Posterior vena cava (tissue), 2 donors: ENCODE results near the gene CCDC27. TPM values are rescaled to one million over a fixed set of nuclear protein-coding genes. Genes with fewer than 3 reads are reported as not detected.
A peak's percentile ranks its signal among the peaks of the same experiment; 100 is the strongest.

Source experiments
- DNase-seq: peaks from one replicate; pipeline ENCODE4 v3.0.0-alpha.2; 2020; ENCODE audit warnings: low spot score
- intact Hi-C, 2 donors: fragments of 100-400 bp; cut with DNase I; formaldehyde crosslinking; loops; one replicate each; pipeline versions ENCODE4 v1.14.1 to v1.14.2; 2022 to 2023
- total RNA-seq, 2 donors: library from RNA; stranded (reverse); fragmentation: NEBNext Ultra II Directional; extraction: Animal tissue kit (Norgen Biotek cat#: 25700); gene quantifications; one replicate each; pipeline ENCODE4 v1.2.1, GENCODE V29; 2021
- donor health status: DM: yes; HTN: yes; CAD: no.
- donor health status: DM: yes; HTN: yes; CAD: no.

Gene CCDC27
- total RNA-seq, 2 donors from 2014 or later, result not detected

DNA sequence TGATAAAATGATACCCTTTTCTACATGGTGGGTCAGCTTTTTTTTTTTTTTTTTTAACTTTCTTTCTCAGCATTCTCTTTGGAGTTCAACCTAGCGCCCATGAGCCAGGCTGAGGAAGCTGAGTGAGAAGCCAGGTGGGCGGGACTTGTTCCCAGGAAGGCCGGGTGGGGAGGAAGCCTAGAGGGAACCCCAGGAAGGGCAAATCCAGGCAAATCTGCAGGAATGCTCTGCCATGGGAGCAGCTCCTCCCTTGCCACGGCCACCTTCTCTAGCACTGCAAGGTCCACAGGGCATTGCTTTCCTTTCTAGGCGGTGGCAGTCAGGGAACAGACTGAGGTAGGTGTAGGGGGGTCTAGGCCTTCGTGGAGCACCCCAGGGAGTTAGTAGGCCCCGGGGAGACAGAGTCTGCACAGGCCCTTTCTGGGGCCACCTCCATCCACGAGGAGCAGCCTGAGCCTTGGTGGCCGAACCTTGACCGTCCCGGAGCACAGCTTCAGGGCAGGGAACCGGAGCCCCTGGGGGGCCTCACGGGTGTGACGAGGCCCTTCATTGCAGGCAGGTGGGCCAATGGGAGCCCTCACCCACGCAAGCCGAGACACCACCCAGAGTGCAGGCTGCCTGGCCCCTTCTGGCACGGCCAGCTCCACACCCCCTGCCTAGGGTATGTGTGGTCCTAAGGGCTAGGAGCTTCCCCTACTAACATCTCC, 18.2 kb upstream of the CCDC27 start:
- intact Hi-C loops, result loop anchor here in 1 of 2 donors (1.0 kb wide), 1 partner anchor 43 kb away; no protein-coding TSS in a partner anchor
- no peak for DNase-seq

DNA sequence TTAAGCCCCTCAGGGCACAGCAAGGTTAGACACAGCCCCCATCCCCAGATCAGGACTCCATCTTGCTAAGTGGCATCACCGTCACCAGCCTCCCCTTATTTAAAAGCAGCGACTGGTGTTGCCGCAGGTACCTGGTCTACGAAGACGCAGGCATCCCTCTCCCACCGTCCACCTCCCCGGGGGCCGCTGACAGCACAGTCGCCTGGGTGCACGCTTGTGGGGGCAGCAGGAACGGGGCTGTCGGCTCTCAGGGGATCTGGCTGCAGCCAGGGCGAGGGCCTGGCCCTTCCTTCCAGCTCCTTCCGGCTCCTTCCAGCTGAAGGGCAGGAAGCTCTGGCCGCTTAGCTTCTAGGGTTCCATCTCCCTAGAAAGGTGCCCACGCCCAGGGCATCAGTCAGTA, 17.6 kb upstream of the CCDC27 start:
- intact Hi-C loops, result loop anchor here in 1 of 2 donors (1.0 kb wide), 1 partner anchor 43 kb away; no protein-coding TSS in a partner anchor

DNA sequence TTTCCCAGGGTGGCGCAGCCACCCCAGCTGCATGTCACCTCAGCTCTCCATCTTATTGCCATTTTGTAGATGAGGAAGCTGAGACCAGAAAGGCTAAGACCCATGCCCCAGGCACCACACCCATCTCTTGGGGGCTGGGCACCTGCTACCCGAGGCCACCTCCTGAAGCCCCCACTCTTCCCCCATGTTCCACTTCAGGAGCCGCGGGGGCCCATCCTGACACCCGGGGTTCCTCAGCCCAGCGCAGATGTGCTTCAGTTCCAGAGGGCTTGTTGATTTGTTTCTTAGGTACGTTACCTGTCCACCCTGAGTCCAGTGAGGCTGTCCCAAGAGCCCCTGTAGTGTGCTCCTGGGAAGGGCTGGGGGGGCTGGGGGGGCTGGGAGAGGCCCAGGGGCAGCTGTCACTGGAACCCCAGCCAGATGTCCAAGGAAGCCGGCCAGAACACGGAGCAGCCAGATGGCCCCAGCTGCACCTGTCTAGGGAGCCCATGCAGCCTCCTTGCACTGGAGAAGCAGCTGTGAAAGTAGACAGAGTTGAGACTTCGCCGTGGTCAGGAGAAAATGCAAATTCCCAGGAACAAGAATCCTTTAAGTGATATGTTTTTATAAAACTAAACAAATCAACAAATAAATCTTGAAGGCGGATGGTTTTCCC, 17.1 kb upstream of the CCDC27 start:
- intact Hi-C loops, result no loop called here
- no peak for DNase-seq

More for the DNA sequence above, 17.6 kb upstream of the CCDC27 start:
- DNase-seq, result no peak

DNA sequence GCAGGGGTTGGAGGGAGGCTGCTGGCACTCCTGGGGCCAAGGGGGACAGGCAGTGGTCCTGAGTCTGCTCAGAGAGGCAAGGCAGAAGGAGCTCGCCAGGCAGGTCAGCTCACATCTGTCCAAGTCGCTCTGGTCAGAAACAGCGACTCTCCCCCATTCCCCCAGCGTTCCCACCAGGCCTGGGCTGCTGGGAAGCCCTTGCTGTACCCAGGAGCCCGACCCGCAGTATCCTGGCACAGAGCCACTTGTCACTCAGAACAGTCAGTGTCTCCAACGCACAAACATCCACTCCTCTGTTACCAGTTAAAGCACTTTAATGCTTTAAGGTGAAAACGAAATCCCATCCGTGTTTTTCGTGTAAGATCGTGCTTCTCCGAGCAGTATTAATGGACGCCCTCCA, 16.6 kb upstream of the CCDC27 start:
- intact Hi-C loops, result no loop called here
- DNase-seq, result no peak

DNA sequence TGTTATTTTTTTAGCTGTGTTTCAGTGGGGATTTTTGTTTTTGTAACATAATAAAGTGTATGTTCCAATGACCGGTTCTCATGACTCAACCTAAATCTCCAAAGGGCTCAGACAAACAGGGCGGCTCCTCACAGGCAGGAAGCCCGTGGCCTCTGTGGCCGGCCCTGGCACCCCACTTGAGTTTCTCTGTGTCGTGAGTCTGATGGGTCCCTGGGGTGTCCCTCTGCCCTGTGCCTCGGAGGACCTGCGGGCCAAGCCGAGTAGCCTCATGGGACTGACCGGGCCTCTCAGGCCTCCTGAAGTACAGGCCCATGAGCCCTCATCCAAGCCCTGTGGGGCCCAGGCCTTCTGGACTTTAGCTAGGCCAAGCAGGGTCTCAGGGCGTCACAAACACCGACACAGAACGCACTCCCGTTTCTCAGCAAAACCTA, 16.1 kb upstream of the CCDC27 start:
- intact Hi-C loops, result no loop called here
- no peak for DNase-seq

DNA sequence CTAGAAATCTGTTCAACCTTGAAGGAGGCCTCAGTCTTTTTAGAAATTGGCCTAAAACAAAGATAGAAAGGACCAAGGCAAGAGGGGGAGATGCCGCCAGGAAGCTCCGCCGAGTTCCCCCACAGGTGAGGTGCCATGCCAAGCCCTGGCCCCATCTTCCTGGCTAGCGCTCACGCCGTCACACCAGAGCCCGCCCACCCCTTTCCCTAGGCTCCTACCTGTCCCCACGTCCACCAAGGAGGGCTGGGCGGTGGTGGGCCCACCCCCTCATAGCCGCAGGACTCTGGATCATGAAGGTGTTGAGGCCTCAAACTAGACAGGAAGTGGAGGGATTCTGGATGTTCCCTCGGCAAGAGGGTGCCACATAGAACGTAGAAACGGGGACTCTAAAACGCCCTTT, 15.5 kb upstream of the CCDC27 start:
- no peak for DNase-seq
- intact Hi-C loops, result no loop called here

DNA sequence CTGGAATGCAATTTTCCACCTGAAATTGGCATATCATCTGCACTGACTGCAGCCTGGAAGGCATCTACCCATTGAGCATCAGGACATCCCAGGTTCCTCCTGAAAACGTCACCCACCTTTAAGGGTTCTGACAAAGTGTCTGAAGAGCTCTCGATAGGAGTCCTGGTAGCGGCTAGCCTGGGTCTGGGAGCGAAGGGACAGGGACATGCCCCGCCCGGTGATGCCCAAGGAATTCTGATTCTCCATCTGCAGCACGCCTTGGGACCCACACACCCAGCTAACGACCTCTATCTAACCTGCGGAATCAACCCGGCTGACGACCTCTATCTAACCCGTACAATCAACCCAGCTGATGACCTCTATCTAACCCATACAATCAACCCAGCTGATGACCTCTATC, 13.3 kb upstream of the CCDC27 start:
- no peak for DNase-seq
- intact Hi-C loops, result no loop called here

DNA sequence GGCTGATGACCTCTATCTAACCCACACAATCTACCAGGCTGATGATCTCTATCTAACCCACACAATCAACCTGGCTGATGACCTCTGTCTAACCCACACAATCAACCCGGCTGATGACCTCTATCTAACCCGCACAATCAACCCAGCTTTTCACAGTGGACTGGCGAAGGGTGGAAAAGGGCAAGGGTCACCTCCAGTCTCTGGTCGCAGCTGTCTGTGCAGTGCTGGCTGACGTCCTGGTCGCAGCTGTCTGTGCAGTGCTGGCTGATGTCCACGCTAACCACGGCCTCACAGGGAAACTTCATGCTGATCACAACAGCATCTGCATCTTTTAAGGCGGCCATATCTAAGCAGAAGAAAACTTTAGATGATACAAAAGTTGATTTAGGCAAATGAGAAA, 12.2 kb upstream of the CCDC27 start:
- intact Hi-C loops, result no loop called here
- no peak for DNase-seq

DNA sequence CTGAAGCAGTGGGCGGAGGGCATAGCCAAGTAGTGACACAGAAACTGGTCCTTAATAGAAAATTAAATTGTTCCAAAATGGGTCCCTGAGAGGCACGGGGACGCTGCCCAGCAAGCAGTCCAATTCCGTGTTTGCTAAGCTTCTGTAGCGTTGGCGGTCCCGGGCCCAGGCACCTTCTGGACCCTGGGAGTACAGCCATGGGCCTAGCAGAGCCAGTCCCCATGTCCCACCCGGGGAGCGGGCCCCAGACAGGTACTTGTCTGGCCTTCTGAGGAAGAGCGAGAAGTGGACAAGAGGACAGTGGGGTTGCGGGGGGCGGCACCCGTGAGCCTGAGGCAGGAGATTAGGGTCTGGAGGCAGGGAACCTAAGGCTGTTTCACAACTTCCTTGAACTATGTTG, 11.5 kb upstream of the CCDC27 start:
- no peak for DNase-seq
- intact Hi-C loops, result no loop called here

DNA sequence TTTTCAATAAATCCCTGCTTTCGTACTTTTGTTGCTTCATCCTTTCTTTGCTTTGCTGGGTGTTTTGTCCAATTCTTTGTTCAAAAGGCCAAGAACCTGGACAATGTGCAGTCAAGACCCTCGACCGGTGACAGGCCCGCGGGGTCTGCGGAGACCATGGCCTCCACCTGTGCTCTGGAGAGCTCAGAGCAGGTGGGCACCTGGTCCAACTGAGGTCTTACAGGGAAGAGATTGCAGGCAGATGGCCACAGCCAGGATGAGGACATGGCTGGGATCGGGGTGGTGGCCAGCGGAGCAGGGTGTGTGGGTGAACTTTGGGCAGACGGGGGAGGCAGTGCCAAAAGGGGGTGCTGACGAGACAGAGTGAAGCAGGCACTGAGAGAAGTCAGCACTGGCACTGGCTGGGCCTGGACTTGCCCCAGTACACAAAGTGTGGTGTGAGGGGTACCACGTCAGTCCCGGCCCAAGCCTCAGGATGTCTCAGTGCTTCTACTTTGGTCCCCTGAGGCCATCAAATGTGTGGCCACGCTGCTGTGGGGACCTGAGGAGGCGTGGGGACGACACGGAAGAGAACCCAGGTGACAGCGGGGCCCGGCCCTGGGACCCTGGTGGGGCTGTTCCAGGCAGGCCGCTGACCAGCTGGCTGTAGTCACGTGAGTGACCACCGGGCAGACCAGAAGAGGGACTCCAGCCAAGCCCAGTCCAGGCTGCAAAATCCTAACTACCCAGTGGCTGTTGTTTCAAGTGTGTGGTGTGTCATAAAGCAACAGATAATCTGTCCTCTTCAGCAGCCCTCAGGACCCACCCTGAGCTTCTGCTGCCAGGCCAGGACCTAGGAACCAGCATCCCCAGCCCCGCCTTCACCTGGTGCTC, 10.4 kb upstream of the CCDC27 start:
- intact Hi-C loops, result no loop called here

DNA sequence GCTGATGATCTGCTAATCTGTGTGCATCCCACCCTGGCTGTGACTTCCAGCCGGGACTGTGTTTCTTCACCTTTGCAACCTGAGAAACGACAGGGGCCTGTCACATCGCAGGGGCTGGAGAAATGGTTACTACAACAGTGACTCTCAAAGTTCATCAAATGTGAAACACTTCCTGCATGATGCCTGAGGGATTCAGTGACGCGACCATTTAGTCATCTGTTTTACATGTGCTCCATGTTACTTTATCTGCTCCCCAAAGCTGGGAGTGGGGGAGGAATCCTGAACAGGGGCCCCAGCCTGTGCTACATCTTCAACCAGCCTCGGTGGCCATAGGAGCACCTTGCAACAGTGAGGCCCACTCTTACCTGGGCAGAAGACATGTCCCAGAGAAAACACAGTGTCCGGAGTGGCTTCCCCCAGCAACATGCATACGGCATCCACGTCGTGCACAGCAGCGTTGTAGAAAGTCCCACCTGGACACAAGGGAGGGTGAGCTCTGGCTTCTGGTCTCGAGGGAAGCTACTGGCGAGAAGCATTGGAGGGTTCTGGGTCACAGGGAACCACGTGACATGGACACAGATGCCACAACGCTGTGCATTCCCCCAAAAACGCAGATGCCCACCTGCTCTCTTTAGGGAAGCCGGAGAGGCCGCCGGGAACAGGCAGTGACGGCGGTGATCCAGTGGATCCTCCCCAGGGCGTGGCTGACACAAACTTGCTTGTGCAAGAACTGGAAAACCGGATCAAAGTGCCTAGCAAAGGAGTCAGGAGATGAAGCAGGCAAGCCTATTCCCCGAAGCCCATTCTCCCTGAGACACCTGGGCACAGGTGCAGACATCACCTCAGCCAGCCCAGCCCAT, 9.6 kb upstream of the CCDC27 start:
- DNase-seq, result no peak

More for the DNA sequence above, 10.4 kb upstream of the CCDC27 start:
- no peak for DNase-seq

DNA sequence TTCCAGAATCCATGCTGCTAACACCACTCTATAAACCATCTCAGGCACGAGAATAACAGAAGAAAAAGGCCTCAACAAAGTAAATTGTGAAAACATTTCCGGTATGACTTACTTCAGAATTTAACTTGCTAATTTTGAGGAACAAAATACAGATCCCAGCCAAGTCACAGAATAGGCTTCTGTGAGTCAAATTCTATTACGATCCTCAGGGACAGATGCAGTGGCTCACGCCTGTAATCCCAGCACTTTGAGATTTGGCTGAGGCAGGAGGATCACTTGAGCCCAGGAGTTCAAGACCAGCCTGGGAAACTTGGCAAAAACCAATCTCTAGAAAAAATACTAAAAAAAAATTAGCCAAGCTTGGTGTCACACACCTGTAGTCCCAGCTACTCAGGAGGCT, 8.8 kb upstream of the CCDC27 start:
- no peak for DNase-seq
- intact Hi-C loops, result no loop called here

More for the DNA sequence above, 9.6 kb upstream of the CCDC27 start:
- intact Hi-C loops, result no loop called here

DNA sequence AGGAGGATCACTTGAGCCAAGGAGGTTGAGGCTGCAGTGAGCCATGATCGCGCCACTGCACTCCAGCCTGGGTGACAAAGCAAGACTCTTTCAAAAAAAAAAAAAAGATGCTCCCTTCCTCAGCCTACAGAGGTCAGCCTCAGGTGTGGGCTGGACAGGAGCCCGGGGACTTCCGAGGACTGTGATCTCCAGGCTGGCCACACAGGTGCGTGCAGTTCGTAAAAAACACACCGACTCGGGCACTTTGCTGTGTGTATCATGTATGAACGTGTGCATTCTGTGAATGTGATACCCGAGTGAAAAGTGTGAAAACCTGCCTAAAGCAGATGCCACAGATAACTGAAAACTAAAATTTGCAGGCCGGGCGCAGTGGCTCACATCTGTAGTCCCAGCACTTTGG, 8.4 kb upstream of the CCDC27 start:
- intact Hi-C loops, result no loop called here
- DNase-seq, result no peak

DNA sequence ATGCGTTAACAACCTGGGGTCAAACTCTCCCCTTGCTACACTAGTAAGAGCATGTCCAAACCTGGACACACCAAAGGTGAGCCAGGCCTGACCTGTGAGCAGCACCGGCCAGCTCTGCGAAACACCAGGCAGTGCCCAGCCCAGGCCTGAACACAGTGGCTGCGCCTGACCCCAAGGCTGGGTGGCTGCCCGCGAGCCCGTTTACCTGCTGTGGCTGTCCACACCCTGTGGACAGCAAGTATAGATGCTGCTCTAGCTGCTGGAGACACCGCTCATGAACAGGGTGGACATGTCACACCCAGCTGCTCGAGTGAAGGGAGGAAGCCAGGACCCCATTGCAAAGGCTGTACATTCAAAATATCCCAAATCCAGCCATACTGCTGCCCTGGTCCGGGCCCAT, 7.6 kb upstream of the CCDC27 start:
- DNase-seq, result no peak
- intact Hi-C loops, result no loop called here

DNA sequence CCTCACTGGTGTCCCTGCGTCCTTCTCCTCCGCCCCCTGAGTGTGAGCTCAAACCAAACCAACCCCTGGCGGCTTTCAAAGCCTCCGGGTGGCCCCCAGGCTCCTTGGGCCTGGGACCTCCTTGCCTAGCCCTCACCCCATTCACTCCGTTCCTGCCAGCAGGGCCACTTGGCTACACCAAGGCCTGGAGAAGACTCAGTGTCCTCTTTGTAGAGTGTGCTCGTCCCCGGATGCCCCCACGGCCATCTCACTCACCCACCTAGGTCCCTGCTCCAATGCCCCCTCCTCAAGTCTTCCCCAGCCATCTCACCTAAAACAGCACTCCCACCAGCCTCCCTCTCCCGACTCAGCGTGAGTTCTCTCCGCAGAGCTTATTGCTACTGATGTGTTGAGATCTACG, 7.2 kb upstream of the CCDC27 start:
- intact Hi-C loops, result no loop called here
- DNase-seq, result no peak

DNA sequence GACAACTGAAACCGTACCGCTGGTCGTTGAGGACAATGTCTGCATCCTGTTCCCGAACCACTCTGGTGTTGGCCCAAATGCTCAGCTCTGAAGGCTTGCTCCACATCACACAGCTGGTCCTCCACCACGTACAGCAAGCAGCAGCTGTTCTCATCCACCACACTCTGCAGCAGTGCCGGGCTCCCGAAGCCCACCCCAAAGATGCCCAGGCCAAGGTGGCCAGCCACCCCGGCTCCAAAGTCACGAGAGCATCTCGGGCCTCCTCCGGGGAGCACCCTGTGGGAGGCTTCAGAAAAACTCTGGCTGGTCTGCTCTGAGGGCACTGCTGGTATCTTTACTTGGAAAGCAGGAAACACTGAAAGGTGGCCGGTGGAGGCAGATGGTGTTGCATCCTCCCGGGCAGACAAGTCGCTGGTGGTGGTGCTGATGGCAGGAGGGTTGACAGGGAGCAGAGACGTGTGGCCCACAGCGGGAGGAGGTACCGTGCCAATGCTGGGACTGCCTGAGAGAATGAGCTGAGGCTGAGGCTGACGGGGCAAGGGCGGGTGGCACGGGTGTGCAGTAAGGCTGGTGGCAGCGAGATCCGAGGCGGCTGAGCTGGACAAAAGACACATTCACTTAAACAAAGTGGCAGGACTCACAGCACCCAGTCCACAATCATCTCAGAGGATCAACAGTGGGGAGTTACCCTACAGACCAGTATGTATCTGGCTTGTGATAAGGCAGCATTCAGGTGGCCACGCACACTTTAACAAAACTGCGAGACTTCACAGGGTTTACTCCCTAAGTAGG, 6.5 kb upstream of the CCDC27 start:
- intact Hi-C loops, result no loop called here
- DNase-seq, result no peak

DNA sequence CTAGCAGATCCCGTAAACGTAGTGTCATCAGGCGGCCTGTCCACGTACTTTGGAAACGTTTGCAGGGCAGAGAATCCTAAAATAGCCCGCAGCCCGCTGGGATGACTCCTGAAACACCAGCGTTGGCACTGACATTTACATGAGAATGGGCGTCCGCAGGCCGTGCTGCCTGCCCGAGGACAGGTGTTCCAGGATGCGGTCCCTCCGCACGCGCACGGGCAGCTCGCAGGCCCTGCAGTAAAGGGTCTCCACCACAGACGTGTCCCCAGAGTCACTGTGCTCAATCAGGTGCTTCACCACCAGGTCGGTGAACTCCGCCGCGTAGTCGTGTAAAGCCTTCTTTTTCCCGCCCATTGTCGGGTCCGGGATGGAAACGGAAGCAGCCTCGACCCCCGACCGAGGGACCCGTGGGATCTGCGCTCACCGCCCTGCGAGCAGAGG, 5.8 kb upstream of the CCDC27 start:
- DNase-seq, result no peak
- intact Hi-C loops, result no loop called here

DNA sequence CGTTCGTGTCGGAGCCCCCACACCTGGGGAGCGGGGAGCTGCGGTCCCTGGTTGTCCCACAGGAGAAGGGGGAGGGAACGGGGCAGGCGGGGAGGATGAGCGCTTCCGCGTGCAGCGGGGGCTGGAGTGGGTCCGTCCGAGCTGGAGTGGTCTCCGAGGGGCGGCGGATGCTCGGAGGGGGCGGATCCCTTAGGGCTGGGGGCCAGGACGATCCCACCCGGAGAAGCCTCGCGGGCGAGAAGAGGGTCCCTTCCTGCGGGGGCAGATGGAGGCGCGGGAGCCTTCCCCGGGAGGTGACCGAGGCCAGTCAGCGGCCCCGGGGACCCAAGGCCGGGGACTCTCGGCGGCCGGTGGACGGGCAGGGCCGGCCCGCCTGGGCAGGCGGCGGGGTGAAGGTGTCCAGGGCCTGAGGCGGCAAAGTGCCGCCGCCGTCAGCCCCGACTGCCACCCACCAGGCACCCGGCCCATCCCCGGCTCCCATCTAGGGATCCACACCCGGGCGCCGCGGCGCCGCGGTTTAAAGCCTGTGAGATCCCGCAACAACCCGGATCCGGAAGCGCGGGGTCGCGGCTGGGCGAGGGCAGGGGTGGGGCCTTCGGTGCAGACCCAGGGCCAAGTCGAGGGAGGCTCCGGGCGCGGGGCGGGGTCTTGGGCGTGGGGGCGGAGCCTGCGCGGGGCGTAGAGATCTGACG, 5.3 kb upstream of the CCDC27 start:
- DNase-seq, result peak; percentile 97
- intact Hi-C loops, result no loop called here
